Pancreas (tissue), 10 donors: ENCODE data around the gene STK24. TPM values are rescaled to one million over a fixed set of nuclear protein-coding genes. Genes with fewer than 3 reads are reported as not detected.

ENCODE experiments used
- ATAC-seq, 4 donors: fragments of 200-7000 bp; cut with Tn5 transposase; one replicate each; pipeline versions ENCODE4 v1.8.0 to v1.9.1; 2020; ENCODE audit warnings: mild to moderate bottlenecking in 4 of 4, moderate library complexity in 4 of 4
- DNase-seq, 6 donors: peaks; one replicate each; pipeline ENCODE4 v3.0.0-alpha.2; 2020
- FAIRE-seq: peaks from 2 replicates; lab custom pipeline; 2012; peaks lifted over from hg19 to GRCh38; lab: Jason Lieb, UNC
- H3K27ac ChIP-seq, 4 donors: fragments of 200-600 bp; sonication (generic); 1 replicate in 3 of 4; 2 replicates in 1 of 4; pipeline versions ENCODE4 v1.5.0 to v1.8.0; 2020
- H3K27me3 ChIP-seq, 4 donors: fragments of 200-600 bp; one replicate each; pipeline ENCODE4 v1.8.0; 2021
- H3K36me3 ChIP-seq, 3 donors: fragments of 200-600 bp; sonication (generic) in 1 of 3; one replicate each; pipeline versions ENCODE4 v1.5.0 to v1.8.0; 2020 to 2021
- H3K4me1 ChIP-seq, 3 donors: fragments of 200-600 bp; one replicate each; pipeline ENCODE4 v1.8.0; 2021
- H3K4me3 ChIP-seq, 4 donors: fragments of 200-600 bp; sonication (generic) in 2 of 4; one replicate each; pipeline versions ENCODE4 v1.5.0 to v1.8.0; 2020 to 2021
- H3K9me3 ChIP-seq, 4 donors: fragments of 200-600 bp; one replicate each; pipeline ENCODE4 v1.8.0; 2021
- CTCF ChIP-seq, 4 donors: fragments of 200-600 bp; sonication (generic) in 3 of 4; IDR thresholded peaks; one replicate each; pipeline versions ENCODE4 v1.5.0 to v1.8.0; 2021; ENCODE audit warnings: antibody characterized with exemption in 4 of 4
- WGBS, 2 donors: extraction: QIAGEN DNeasy Blood & Tissue Kit; methylation state at CpG; one replicate each; pipeline ENCODE4 v1.1.7; 2013; 5-methylcytosine and 5-hydroxymethylcytosine counted together
- intact Hi-C, 3 donors: fragments of 100-400 bp; cut with DNase I; formaldehyde crosslinking; loops; one replicate each; pipeline versions ENCODE4 v1.11.1 to v1.14.2; 2022
- polyA plus RNA-seq, 2 donors: library from polyadenylated mRNA; stranded (reverse); fragments of 200-250 nt; gene quantifications; one replicate each; pipeline ENCODE4 v1.2.3, GENCODE V29; 2013
- total RNA-seq, 6 donors: library from RNA; stranded (reverse); fragmentation: NEBNext Ultra II Directional in 4 of 6; extraction: Animal tissue kit (Norgen Biotek cat#: 25700) in 4 of 6; gene quantifications; one replicate each; pipeline versions ENCODE4 v1.2.1 to v1.2.4, GENCODE V29; 2021 to 2023
- donor health status: healthy with polysubstance abuse.
- donor health status: DM: no; HTN: no; CAD: no; lungs with moderate emphysema.
- donor health status: DM: no; HTN: no; CAD: no.
- donor health status: control.
- donor health status: control.
- donor health status: Bipolar disorder and iron deficiency.
- donor health status: DM: yes; HTN: yes; CAD: no.
- donor health status: DM: no; HTN: no; CAD: no.
- donor health status: DM: no; HTN: no; CAD: no.
- donor health status: DM: yes; HTN: yes; CAD: no.

STK24 gene
- total and polyA plus RNA-seq, 8 donors, result 15.5 to 55.7 (median 37.4) TPM

DNA sequence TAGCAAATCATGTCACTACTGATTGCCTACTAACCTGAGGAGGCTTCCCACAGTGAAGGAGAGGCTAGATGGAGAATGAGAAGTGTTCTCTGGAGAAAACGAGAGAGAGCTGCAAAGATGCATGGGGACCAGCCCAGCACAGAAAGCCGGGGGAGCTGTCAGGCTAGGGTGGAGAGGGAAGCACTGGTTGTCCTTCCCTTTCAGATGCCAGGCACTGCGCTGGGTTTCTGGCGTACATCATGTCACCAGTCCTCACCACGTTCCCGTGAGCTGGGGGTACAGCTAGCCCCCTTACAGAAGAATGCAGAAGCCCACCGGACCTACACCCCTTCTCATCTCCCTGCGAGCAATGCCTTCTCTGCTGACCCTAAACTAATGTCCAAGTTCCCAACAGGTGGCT is 86.0 kb downstream of the STK24 start:
- Histone ChIP-seq H3K27me3 (no peaks in the 10 kb centered on the region), H3K4me1 (peaks cover 7 to 16% (median 15%) of the 10 kb centered on the region in 3 donors), H3K9me3 (no peaks in the 10 kb centered on the region), H3K36me3 (no peaks in the 10 kb centered on the region), H3K27ac (no peak overlapping the region), H3K4me3 (no peak overlapping the region)
- DNase-seq, result no peak
- TF ChIP-seq CTCF (IDR thresholded peaks at IDR 0.05), result no peak
- intact Hi-C loops, result loop anchor here in 1 of 3 donors (10.0 kb wide), 1 partner anchor 74 kb away; no protein-coding TSS in a partner anchor
- 87 to 88% methylated on average over 8 of the region's 8 CpGs for WGBS, 2 donors
- no peak for FAIRE-seq
- no peak for ATAC-seq

DNA sequence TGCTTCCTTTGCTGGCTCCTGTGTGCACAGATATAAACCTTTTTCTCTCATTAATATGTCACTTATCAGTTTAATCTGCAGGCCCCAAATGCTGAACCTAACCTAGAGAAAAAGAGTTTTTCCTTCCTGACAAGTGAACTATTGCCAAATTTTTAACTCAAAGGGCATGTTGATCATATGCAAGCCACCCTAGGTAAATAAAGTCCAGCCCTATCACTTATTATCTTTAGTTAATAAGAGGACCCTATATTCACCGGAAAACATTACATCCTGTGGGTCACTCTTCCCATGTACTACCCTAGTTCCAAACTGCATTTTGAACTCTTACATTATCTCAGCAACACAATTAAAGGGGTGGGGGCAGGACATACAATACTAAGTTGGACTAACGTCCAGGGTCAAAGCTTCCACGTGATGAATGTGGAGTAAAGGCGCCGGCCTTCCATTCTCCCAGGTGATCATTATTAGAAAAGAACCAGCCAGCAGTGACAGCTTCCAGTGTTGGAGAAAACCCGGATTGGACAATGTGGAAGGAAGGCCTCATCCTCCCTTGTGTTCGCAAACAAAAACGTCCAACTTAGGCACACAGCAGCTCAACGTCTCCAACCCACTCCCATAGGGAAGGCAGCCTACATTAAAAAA is 86.6 kb downstream of the STK24 start:
- H3K4me1 ChIP-seq, result peaks cover 11 to 17% (median 16%) of the 10 kb centered on the region in 3 donors
- peak overlapping the region in 1 of 4 donors; percentile 33 for H3K27ac ChIP-seq
- 37 to 43% methylated on average over 9 of the region's 9 CpGs for WGBS, 2 donors
- H3K36me3 ChIP-seq, result no peaks in the 10 kb centered on the region
- no peak for TF ChIP-seq CTCF (IDR thresholded peaks at IDR 0.05)
- H3K9me3 ChIP-seq, result no peaks in the 10 kb centered on the region
- intact Hi-C loops, result loop anchor here in 1 of 3 donors (10.0 kb wide), 1 partner anchor 74 kb away; no protein-coding TSS in a partner anchor
- DNase-seq, result no peak
- H3K4me3 ChIP-seq, result no peak overlapping the region
- peak in 1 of 4 donors; percentile 30 for ATAC-seq
- FAIRE-seq, result no peak
- no peaks in the 10 kb centered on the region for H3K27me3 ChIP-seq

DNA sequence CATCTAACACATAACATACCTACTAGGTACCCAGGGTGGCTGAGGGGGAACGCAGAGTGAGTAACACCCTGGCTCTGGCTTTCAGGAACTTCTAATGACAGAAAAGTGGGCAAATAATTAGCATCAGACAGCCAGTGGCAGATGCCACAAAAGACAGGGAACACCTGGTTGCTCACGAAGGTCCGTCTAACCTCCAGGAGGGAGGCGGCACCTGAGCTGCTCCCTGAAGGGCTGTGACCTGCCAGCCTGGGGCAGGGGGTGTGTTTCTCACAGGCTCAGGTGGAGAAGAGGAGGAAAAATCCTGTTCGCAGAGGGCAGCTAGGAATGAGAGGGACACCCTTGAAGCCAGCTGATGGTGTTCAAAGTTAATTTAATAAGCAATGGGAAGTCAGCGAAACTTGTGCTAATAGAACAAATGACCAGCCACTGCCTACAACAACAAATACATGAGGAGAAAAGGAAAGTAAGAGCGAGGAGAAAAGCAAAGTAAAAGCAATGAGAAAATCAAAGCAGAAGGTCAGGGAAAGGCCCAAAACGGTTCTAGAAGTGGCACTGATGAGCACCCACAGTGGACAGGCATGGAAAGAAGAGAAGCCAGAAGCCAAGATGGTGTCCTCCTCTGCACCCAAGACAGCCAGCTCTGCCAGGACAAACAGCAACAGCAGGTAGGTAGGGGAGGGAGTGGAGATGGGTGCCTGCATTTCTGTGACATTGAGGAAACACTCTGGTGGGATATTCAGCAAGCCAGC is 87.3 kb downstream of the STK24 start:
- WGBS, 2 donors, result 75% methylated on average over 8 of the region's 8 CpGs
- Histone ChIP-seq H3K9me3 (no peaks in the 10 kb centered on the region), H3K4me3 (no peak overlapping the region), H3K27me3 (no peaks in the 10 kb centered on the region), H3K27ac (peak overlapping the region in 1 of 4 donors; percentile 33), H3K4me1 (peaks cover 14 to 22% (median 21%) of the 10 kb centered on the region in 3 donors), H3K36me3 (no peaks in the 10 kb centered on the region)
- ATAC-seq, result no peak
- intact Hi-C loops, result loop anchor here in 2 of 3 donors (10.0 kb wide), 2 partner anchors 75 to 85 kb away; partner anchors contain the start of gene STK24 (in 1 of the 2)
- TF ChIP-seq CTCF (IDR thresholded peaks at IDR 0.05), result no peak
- no peak for FAIRE-seq
- no peak for DNase-seq

- Histone ChIP-seq H3K27ac (no peak overlapping the region), H3K9me3 (no peaks in the 10 kb centered on the region), H3K4me1 (peaks cover 14 to 29% (median 29%) of the 10 kb centered on the region in 3 donors), H3K4me3 (no peak overlapping the region), H3K36me3 (no peaks in the 10 kb centered on the region), H3K27me3 (no peaks in the 10 kb centered on the region)
- WGBS, 2 donors, result 81 to 90% methylated on average over 11 of the region's 11 CpGs
- intact Hi-C loops, result loop anchor here in 1 of 3 donors (10.0 kb wide), 1 partner anchor 86 kb away; the partner anchor contains the start of gene STK24
- FAIRE-seq (no peak), DNase-seq (no peak), ATAC-seq (no peak)
- TF ChIP-seq CTCF (IDR thresholded peaks at IDR 0.05), result no peak
Observed at GRCh38 chr13:98488736-98489135, 88.2 kb downstream of the STK24 start.
